ENCODE data around the gene ZNF571.

- TF ChIP-seq ZFX (IDR thresholded peaks at IDR 0.05): no peak
- no peak for TF ChIP-seq CTCF (conservative IDR thresholded peaks at IDR 0.05)
Observed at GRCh38 chr19:37583340-37583739, 11.3 kb downstream of the ZNF571 start.
